Stimulated activated CD8-positive, alpha-beta memory T cell treated with anti-CD3 and anti-CD28 coated beads, Interleukin-7, amount 100 ng/mL, for 24 hours (primary cell): Measurements from ENCODE around the gene KRTAP10-4.
"Not testable (repeated sequence)": the region's sequence is repeated elsewhere in the genome, so short reads cannot be mapped to it uniquely, and the experiment has no call there.

Experiments used
- DNase-seq: peaks from one replicate; pipeline ENCODE4 v3.0.0-alpha.2; 2020; ENCODE audit warnings: low read depth

KRTAP10-4 gene

DNA sequence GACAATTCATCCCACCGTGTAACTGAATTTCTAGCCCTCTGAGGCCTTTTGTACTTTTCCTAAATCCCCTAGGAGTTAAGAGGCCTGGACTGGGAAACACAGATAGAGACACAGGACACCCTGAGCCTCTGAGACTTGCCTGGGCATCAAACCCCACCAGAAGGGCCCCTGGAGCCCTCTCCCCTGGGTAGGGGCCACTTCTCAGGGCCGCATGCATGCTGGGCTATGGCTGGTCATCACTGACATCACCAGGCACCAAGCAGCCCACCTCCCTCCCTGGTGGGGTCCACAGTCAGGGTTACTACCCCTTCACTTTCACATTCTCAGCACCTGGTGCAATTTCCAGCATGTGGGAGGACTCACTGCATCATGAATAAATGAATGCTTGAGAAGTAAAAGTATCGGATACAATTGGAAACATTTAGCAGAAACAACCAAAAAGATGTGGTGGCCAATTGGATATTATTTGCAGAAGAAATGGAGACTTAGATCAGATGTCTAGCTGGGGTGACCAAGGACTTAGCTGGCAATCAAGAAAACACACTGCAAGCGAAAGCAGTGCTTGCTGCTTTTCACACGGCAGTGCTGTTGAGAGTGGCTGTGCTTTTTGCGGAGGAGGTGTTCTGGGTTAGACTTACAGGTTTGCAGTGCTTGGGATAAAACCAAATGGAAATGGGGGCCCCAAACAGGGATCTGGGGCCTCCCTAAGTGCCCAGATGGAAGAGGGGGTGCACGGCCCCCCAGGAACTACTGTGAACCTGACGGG, 25.9 kb downstream of the KRTAP10-4 start:
- no peak for DNase-seq

DNA sequence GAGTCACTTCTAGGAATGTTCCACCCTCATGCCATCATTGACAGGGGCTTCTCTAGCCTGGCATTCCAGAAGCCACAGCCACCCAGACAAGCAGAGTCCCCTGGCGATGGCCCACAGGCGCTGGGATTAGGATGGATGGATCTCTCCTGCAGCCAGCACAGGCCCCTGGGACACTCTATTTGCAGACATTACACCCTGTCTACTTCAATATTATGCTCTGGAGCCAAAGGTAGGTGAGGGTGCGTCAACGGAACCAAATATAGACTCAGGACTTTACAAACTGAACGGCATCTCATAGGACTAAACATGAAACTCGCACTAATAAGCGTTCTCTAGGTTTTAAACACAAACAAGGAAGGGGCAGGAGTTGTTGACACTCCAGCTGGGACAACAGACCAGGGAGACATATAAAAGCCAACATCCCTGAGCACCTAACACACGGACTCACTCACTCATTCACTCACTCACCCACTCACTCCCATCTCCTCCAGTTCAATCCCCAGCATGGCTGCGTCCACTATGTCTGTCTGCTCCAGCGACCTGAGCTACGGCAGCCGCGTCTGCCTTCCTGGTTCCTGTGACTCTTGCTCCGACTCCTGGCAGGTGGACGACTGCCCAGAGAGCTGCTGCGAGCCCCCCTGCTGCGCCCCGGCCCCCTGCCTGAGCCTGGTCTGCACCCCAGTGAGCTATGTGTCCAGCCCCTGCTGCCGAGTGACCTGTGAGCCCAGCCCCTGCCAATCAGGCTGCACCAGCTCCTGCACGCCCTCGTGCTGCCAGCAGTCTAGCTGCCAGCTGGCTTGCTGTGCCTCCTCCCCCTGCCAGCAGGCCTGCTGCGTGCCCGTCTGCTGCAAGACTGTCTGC, 26.8 kb downstream of the KRTAP10-4 start, which contains the start of gene KRTAP10-7:
Gene KRTAP10-7 (plus strand): TSS at position 480 of the 861 bp plus-strand sequence. CDS start 25 bp downstream, at position 505.
- DNase-seq: not testable (repeated sequence)

DNA sequence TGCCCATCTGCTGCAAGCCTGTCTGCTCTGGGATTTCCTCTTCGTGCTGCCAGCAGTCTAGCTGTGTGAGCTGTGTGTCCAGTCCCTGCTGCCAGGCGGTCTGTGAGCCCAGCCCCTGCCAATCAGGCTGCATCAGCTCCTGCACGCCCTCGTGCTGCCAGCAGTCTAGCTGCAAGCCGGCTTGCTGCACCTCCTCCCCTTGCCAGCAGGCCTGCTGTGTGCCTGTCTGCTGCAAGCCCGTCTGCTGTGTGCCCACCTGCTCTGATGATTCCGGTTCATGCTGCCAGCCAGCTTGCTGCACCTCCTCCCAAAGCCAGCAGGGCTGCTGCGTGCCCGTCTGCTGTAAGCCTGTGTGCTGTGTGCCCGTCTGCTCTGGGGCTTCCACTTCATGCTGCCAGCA, 27.6 kb downstream of the KRTAP10-4 start:
- DNase-seq: not testable (repeated sequence)

DNA sequence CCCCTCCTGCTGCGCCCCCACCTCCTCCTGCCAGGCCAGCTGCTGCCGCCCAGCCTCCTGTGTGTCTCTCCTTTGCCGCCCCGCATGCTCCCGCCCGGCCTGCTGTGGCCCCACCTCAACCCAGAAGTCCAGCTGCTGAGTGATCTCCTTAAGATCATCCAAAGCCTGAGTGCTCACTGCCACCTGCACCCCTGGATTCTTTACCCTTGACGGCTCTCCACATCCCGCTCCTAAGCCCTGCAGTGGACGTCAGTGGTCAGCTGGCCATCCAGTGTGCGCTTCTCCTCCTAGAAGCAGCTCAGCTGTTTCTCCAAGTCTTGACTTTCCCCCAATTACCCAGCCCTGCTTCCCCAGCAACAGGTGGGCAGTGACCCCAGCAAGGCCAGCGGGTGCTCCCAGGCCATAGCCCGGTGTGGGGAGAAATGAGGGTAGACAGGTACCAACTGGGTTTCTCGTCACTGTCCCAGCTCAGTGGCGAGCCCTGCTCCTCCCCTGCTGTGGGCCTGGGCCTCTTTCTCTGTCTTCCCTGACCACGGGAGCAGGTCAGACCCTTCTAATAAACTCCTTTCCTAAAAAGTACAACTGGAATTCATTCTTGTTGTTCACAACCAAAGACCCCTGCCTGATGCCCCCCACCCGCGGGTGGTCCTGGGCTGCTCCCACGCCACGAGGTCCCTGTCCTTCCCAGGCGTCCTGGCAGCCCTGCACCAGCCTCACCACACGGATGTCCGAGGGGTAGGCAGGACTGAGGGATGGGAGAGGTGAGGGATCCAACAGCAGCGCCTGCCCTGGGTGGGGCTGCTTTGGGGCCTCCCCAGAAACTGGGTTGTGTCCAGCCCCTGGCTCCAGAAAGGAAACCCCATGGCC, 28.3 kb downstream of the KRTAP10-4 start:
- no peak for DNase-seq

DNA sequence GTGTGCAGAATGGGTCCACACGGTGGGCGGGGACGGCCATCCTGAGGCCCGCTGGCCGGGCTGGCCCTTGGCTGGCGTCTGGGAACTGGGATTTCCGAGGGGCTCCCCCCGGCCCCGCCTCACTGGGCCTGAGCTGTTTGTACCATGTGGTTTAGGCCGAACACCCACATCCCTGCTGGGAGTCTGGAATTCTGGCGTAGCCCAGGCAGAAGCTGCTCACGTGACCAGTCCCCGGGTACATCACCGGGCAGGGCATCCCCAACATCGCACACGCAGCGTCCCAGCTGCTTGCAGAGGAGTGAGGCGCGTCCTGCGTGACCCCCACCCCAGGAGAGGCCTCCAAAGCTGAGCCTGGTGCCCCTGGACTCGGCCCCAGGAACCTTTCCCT, 28.9 kb downstream of the KRTAP10-4 start:
- no peak for DNase-seq

DNA sequence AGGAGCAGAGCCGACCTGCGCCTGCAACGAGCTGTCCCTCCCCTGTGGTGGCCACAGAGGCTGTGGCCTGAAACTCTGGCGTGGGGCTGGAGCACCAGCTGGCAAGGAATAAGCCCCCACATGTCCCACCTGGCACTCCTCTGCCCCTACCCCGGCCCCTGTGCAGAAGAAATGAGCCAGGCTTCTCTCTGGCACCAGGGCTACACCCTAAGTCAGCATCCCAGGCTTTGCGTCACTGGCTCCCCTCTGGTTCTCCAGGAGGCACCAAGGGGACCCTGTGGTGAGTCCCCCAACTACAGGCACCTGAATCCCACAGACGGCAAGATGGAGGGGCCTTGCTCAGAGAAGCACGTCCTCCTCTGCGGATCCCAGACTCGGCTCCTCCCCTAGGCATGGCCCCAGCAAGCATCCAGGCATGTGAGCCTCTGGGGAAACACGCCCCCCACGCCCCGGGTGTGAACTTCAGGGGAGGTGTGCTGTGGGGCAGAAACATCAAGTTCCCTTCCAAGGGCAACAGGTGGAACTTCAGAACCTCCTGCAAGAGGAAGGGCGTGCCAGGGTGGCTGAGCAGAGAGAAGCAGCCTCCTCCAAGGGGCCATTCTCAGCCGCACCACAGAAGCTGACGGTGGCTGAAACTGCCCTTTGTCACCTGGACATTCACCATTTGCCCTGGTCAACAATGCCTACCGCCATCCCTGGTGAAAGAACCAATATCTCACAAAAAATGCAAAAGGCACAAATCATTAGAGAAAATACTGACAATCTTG, 29.8 kb downstream of the KRTAP10-4 start:
- DNase-seq: no peak

DNA sequence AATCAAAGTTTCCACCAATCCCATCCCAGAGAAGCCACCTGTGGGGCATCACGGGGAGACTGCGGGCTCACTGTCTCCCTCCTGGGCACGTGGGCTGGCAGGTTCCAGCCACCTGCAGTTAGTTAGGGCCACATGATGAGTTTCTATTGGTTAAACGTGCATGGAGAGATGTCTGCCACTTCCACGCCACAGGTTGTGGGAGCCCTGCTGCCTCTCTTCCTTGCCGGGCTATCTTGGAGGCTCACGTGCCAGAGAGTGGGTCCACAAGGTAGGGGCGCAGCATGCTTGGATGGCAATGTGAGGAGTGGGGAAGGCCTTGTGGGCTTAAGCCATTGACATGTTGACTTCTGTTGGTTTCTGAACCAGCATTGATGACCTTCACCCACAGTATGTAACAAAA, 30.4 kb downstream of the KRTAP10-4 start:
- no peak for DNase-seq

DNA sequence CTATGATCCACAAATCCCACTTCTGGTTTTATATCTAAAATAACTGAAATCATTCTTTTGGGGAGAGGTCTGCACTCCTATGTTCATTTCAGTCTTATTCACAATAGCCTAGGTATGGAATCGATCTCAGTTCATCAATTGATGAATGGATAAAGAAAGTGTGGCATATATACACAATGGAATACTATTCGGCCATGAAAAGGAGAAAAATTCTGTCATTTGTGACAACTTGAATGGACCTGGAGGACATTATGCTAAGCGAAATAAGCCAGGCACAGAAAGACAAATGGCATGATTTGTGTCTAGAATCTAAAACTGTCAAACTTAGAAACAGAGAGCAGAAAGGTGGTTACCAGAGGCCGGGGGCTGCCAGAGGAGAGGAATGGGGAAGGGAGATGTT, 33.0 kb downstream of the KRTAP10-4 start:
- no peak for DNase-seq

DNA sequence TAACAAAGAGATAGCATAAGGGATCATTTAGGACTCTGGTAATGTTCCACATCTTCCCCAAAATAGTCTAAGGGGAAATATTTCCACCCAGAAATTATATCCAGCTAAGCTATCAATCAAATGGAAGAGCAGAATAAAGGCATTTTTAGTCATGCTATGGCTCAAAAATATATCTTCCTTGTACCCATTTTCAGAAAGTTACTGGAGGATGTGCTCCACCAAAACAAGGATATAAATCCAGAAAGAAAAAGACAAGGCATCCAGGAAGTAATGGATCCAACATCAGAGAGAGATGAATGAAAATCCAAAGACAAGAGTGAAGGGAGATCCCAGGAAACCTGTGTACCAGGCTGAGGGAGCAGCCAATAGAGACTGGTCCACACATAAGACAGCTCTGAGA, 35.7 kb downstream of the KRTAP10-4 start:
- DNase-seq: no peak

DNA sequence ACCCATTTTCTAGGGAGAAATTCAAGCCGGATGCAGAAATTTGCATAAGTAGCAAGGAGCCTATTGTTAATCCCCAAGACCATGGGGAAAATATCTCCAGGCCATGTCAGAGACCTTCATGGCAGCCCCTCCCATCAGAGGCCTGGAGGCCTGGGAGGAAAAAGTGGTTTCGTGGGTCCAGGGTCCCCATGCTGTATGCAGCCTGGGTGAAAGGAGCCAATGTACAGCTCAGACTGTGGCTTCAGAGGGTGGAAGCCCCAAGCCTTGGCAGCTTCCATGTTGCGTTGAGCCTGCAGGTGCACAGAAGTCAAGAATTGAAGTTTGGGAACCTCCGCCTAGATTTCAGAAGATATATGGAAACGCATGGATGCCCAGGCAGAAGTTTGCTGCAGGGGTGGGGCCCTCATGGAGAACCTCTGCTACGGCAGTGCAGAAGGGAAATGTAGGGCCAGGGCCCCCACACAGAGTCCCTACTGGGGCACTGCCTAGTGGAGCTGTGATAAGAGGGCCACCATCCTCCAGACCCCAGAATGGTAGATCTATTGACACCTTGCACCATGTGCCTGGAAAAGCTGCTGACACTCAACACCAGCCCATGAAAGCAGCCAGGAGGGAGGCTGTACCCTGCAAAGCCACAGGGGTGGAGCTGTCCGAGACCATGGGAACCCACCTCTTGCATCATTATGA, 36.8 kb downstream of the KRTAP10-4 start:
- DNase-seq: not testable (repeated sequence)

DNA sequence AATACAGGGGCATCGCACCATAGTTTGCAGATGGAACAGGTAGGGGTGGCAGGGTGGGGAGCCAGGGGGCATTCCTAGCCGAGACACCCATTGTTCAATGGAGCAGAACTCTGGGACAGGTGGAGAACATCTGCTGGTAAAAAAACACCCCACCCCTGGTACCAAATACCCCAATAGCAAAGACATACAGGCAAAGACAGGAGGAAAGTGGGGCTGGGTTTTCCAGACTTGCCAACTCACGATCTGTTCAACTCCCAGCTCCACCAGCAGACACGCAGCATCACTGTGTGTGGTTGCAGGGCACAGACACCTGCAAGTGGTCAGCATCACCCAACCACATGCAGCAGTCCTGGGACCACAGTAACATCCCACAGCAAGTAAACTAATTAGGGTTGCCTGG, 38.0 kb downstream of the KRTAP10-4 start:
- no peak for DNase-seq

DNA sequence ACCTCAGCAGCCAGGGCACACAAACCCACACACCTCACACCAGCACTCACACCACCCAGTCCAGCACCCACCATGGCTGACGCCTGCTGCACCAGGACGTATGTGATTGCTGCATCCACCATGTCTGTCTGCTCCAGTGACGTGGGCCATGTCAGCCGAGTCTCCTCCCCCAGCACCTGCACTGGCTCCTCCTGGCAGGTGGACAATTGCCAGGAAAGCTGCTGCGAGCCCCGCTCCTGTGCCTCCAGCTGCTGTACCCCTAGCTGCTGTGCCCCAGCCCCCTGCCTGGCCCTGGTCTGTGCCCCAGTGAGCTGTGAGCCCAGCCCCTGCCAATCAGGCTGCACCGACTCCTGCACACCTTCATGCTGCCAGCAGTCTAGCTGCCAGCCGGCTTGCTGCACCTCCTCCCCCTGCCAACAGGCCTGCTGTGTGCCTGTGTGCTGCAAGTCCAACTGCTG, 38.5 kb downstream of the KRTAP10-4 start, which contains the start of gene KRTAP10-8:
Gene KRTAP10-8 (plus strand): TSS at position 51 of the 458 bp plus-strand sequence. CDS start 22 bp downstream, at position 73.
- no peak for DNase-seq

DNA sequence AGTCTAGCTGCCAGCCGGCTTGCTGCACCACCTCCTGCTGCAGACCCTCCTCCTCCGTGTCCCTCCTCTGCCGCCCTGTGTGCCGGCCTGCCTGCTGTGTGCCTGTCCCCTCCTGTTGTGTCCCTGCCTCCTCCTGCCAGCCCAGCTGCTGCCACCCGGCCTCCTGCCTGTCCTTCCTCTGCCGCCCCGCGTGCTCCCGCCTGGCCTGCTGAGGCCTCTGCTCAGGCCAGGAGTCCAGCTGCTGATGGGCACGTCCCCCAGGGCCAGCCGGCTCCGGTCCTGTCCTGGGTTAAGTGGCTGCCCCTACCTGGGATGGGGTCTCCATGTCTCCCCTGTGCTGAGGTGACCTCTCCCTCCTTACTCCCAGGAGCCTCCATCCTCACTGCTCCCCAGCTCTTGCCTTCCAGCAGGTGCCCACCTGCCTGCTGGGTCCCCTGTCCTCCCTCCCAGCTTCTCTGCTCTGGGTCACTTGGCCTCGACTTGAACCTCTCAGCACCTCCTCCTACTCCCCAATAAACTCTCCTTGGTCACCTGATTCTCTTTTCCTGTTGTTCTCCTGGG, 39.2 kb downstream of the KRTAP10-4 start:
- DNase-seq: no peak

DNA sequence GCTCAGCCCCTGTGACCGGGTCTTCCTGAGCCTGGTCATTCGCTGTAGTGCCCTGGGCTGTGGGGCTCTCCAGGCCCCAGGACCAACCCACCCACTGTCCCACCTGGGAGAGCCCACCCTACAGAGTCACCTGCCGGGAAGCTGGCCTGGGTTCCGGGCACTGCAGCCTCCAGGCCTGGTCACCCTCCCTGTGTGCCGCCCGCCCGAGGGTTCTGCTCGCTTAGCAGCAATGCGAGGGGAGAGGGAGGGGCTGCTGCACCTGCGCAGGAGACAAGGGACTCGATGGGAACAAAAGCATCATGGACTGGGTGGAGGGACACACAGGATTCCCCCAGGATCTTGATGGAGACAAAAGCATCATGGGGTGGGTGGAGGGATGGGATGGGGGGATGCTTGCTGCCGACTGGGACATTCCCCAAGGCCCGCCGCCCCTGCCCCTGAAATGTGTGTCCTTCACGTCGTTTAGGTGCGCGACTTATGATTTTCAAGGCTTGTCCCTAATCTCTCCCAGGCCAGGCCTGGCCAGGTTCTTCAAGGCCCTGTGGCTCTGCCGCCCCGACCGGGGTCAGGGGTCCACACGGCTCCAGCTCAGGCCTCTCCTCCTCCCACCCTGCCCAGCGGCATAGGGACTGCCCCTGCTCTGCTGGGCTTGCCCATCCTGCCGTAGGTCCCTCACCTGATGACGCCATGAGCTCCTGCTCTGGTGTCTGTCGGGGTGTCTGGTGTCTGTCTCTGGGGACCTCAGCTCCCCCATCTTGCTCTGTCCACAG, 40.0 kb downstream of the KRTAP10-4 start:
- DNase-seq: no peak

DNA sequence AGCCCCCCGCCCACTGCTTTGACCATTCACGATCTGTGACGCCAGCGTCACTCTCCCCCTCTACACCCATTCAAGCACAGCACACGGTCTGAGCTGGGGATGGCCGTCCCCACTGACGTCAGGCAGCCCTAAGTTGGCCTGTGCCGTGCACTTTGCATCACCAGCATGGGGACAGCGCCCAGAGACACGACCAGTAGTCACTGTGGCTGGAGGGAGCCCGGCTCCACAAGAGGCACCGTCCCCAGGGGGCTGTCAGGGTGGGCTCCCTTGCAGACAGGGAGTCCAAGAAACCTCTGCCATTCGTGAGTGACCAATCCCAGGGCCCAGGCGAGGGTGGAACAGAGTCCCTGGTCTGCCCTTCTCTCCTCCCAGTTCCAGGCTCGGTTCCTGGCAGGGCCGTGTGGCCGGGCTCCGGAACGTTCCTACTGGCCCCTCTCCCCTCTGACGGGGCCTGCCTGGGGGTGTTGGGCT, 40.7 kb downstream of the KRTAP10-4 start:
- DNase-seq: no peak

DNA sequence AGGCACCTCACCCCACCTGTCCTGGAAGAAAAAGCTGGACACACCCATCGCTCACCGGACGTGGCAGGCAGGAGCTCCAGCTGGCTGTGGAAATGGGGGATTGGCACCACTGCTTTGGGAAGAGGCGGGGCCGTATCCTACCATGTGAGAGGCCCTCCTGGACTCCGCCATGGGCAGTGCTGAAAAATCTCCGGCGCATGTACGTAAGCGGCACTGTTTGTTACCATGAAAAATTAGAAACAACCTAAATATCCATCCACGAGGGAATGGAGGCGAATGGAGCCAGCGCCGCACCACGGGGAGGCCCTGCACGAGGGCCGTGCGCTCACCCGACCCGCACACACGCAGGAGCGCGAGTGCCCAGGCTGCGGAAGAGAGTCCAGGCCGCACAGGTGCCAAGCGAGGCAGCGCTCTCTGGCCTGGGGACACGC, 41.4 kb downstream of the KRTAP10-4 start:
- DNase-seq: no peak

DNA sequence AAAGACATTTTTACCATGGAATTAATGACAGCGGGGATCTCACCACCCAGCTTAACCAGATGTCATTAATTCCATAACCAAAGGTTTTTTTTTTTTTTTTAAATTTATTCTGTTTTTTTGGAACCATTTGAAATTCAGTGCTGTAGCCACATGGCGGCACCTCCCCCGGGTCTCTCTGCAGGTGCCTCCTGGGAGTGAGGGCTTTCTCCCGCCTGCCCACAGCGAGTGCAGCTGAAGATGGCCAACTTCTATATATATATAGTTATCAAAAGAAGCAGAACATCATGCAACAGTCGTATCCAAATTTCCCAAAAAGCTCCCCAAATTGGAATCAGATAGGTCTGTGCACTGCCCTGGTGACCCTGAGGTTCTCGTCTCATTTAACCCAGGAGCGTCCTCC, 41.9 kb downstream of the KRTAP10-4 start:
- DNase-seq: no peak

DNA sequence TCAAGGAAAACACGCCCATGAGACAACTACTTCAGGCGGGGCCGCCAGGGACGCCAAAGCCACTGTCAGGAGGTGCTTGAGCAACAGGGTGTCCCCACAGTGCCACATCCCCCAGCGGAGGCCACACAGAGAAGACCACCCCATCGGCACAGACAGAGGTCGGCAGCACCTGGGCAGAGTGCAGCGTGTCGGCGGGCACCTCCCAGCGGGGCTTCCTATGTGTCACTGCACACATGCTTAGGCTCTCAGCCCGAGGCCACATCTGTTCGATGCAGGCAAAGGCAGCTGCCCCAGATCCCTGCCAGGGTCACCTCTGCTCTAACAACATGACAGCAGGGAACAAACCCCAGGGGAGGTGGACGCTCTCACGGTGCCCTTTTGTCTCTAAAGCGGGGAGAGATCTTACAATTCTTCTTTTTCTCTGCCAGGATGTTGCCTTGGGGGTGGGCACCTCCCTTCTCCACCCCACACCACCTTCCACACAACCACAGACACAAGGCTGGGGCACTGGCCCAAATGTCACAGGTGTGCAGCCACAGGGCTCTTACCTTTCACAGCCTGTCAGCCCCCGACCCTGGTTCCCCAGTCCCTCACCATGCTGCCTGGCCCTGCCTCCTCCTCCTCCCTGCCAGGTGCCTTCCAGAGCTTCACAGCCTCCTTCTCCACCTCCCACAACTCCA, 42.5 kb downstream of the KRTAP10-4 start:
- DNase-seq: no peak

DNA sequence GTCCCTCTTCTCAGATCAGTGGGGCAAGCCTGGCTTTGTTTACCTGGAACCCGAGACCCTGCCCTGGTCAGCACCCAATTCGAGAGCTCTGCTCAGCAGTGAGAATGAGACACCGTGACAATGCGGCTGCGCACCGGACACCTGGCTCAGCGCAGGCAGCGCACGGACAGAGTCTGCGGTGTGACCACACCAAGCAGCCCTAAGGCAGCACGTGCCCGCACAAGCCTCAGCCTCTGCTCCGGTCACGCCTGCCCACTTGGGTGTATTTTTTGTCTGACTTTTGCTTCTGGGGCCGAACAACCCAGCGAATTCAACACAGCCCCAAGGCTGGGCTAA, 43.0 kb downstream of the KRTAP10-4 start:
- no peak for DNase-seq
